CD4-positive, alpha-beta T cell treated with Interferon alpha-2 for 1 hour (primary cell): Measurements from ENCODE around the gene FLII.

Experiments used
- DNase-seq, 2 donors: peaks; one replicate each; pipeline ENCODE4 v3.0.0-alpha.2; 2020 to 2022

The FLII gene

DNA sequence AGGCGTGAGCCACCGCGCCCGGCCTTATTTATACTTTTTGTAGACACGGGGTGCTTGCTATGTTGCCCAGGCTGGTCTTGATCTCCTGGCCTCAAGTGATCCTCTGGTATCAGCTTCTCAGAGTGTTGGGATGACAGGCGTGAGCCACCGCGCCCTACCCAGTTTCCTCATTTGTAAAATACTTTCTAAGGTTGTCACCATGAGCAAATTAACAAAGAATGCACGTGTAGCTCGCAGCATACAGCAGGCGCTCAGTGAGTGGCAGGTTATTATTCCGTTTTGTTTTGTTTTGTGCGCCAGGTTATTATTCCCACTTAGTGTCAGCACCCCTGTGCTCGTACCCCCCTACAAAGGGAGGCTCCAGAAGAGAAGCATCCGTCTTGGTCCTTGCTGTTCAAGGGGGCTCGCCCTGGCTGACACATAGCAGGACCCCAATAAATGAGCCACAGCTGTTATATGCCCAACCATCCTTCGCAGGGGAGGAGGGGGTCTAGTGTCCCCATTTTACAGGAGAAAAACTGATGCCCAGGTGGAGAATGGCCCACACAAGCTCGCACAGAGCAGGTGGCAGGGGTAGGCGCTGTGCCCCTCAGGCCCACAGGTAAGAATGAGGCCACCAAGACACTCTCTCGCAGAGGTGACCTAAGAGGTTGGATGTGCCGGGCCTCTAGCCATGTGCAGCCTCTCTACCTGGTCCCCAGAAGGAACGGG is 1.2 kb upstream of the FLII start:
- DNase-seq, result no peak

DNA sequence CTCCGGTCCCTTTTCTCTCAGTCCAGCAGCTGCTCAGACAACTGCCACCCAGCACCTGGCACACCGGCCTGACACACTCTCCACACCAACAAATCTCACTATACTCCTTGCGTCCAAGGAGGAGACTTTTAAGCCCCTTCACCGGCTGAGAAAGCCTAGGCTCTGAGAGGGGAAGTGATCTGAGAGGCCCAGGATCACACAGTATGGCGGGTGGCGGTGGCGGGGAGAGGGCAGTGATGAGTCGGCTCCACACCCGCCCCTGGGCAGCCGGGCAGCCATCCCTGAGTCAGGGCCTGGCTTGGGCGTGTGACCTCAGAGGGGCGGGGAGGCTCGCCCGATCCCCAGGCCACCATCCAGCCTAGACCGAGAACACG is 569 bp downstream of the FLII start:
- DNase-seq, result peak; percentile 44 to 59

- peak; percentile 9 to 22 for DNase-seq
Measured at GRCh38 chr17:18257268-18257981, 1.1 kb downstream of the FLII start.

- no peak for DNase-seq
Measured at GRCh38 chr17:18256776-18257175, 1.8 kb downstream of the FLII start.

DNA sequence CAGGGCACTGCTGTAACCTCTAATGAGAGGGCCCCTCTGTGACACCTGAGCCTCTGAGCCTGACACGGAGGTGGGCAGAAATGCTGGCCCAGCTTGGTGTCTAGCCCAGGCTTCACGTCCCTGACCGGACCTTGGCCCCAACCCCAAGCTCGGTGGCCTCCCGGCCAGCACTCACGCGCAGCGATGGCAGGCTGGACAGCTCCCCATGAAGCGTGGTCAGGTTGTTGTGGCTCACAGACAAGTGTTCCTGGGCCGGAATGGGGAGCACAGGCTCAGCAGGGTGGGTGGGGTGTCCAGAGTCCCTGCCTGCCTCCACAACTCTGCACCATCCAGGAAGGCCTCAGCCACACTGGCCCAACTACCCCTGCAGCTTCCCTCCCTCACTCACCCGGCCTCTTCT is 2.2 kb downstream of the FLII start:
- DNase-seq, result no peak

DNA sequence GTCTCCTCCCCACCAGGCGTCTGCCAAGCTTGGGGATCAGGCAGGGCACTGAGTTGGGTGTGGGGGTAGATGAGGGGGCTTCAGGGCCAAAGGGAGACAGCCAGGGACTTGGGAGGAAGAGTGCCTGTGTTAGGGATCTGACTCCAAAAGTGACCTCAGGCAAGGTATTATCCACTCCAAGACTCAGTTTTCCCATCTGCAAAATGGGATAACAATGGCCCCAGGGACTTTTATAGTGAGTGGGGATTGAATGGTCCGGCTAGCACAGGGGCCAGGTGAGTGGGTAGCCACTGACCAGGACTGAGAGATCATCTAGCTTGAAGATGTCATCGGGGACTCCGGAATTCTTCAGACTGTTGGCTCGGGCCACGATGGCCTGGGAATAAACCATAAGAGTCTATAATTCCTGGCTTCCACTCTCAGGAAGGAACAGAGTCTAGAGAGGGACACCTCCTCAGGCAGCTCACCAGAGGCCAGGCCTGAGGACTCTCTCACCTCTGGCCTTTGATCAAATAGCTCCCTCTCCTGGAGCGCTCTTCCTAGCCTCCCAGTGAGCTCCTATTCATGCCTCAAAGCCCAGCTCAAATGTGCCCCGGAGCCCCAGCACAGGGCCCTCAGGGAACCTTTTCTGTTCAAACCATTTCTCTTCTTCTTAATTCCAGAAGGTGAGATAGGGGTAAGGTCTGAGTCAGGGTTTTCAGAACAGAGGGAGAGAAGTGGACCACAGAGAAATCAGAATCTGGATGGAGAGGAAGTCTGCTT is 3.5 kb downstream of the FLII start:
- DNase-seq, result no peak

DNA sequence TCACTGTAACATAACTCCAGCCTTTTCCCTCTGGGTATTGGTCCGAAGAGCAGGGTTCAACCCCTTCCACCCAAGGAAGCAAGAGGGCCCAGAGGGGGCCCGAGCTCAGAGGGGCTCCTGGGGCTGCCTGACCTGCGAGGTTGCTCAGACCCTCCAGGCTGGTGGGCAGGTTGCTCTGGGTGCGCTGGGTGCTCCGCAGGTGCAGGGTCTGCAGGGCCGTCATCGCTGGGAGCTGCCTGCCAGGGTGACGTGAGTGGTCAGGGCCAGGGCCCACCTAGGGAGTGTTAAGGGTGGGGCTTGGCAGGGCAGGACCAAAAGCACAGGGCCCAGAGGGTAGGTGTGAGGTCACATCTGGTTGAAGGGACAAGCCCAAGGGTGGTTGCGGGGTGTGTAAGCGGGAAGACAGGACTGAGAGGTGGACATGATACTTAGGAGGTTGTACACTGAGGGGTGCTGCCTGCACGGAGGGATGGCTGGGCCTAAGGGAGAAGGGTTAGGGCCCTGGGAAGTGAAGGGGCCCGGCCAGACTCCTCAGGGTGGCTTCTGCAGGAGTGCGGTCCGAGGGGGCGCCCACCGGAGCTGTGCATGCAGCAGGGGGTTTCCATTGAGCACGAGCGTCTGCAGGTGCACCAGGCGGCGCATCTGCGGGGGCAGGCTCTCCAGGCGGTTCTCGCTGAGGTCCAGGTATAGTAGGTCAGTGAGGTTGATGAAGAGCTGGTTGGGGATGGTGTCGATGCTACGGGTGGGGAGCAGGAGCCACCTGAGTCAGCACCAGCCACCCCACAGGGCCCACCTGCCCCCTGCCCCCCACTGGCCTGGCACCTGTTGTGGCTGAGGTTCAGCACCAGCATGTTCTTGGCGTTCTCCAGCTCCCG is 4.4 kb downstream of the FLII start:
- DNase-seq, result no peak

GRCh38 chr17:18253187-18253884 is 5.2 kb downstream of the FLII start:
- DNase-seq, result no peak

DNA sequence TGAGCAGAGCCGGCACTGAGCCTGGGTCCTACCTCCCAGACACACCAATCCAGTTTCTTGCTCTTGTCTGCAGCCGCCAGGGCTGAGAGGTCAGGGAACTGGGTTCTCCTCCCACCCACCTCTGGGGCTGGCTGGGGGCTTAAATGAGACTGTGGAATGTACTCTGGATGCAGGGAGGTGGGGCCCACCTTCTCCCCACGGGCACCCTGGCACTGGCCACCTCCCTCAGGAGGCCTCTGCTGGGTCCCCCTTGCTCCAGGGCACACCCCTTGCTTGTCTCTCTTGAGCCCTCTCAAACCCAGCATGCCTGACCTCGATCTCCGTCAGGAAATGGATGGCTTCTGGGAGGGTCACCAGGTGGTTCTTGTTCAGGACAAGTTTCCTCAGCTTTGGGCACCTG is 6.4 kb downstream of the FLII start:
- DNase-seq, result no peak

DNA sequence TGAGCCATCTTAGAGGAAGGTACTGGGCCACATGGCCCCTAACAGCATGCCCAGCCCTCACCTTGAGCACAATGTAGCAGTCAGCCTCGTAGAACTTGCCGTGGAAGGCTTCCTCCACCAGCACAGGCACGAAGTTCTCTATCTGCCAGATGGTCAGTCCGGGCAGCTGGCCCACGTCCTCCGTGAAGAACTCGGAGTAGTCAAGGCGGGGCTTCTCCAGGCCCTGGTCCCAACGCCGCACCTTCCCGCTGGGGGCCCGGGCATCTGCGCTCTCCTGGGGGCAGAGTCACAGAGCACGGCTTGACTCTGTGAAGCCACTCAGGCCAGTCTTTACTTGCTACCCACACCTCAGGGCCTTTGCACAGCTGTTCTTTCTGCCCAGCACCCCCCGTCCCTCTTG is 7.3 kb downstream of the FLII start:
- no peak for DNase-seq

DNA sequence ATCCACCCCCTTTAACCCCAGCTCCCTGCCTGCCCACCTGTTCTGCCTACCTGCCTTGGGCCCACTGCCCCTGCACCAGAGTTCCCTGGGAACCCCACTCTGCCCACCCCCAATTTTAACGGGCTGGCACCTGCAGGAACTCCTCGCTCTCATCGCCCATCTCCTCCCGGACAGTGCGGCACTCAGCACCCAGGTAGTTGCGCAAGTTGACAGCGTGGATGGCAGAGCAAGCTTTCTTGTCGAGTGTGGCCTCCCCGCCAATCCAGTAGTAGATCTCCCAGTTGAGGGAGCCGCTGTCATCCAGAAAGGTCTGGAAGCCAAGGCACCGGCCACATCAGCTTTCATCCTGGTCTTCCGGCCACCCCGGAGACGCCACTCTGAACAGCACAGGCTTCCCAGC is 7.8 kb downstream of the FLII start:
- no peak for DNase-seq

DNA sequence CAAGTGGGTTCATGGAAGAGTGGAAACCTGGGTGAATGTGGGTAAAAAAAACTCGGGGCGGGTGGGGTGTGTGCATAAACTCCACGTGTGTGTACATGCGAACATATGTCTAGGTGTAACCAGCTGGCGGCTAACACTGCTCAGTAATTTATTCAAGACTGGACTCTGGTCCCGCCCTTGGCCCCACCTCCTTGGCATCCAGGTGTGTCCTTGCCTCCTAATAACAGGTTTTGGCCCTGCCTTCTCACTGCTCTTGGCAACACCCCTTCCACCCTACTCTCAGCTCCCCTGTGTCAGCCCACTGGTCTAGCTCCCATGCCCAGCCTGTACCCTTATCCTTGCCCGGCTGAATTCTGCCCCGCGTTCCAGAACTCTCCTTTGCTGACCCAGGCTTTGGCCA is 8.3 kb downstream of the FLII start:
- DNase-seq, result no peak

- no peak for DNase-seq
Measured at GRCh38 chr17:18248811-18249210, 9.7 kb downstream of the FLII start.

GRCh38 chr17:18248300-18248731 is 10.2 kb downstream of the FLII start:
- DNase-seq, result peak; percentile 70 to 75

GRCh38 chr17:18247613-18248001 is 10.9 kb downstream of the FLII start:
- DNase-seq, result no peak

DNA sequence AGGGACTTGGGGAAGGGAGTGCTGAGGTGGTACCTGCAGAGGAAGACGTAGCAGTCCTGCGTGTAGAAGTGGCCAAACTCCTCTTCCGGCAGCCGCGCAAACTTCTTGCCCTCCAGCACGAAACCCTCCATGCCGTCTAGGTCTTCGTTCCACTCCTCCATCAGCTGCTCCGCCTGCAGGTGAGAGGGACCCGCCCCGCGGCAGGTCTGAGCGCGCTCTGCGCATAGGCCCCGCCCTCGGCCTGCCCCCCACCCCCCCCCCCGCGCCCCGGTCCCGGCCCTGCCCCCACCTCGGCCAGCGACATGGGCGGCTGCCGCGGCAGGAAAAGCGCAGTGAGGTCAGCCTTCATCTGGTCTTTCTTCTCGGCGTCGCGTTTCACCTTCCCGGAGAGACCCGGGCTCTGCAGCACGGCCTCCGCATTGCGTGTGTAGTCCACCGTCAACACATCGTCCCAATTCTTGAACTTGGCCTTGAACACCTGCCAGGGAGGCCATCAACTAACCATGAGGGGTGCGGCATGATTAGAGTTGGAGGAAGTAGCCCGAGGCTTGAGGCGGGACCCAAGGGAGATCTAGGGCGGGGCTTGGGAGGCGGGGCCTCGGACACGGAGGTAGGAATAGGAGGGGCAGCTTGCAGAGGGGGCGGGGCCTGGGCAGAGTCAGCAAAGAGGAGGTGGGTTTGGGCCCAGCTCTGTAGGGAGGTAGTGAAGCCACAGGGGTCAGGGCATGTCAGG is 11.5 kb downstream of the FLII start:
- DNase-seq, result peak; percentile 28 to 47

- no peak for DNase-seq
Measured at GRCh38 chr17:18246109-18246725, 12.3 kb downstream of the FLII start.

DNA sequence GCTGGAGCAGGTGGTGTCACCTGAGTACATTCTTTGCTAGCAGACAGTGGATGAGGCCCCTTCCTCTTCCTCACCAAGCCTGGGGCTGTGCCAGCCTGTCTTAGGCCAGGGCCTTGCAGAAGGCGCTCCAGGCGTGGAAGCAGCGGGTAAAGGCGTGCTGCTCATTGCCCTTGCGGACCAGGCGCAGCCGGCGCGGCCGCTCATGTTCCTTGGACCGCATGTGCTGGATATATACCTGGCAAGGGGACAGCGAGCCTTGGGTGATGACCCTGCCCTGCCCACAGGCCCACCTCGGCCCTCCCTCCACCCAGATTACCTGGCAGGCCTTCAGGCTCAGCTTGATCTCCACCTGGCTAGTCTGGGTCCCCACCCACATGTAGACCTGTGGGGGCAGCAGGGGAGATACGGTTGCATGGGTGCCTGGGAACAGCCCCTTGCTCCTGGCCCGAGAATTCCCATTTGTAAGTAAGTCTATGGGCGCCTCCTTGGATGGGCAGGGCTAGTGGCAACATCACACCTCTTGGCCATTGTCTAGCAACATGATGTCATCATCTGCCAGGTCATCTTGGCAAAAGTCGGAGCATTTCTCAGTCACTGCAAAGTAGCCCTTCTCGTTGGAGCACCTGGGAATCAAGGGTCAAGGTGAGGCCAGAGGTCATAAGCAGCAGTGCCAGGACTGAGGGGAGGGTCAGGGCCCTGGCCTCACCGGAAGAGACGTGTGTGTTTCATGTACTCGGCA is 13.3 kb downstream of the FLII start:
- DNase-seq, result no peak

GRCh38 chr17:18241229-18241871 is 17.2 kb downstream of the FLII start:
- DNase-seq, result no peak

DNA sequence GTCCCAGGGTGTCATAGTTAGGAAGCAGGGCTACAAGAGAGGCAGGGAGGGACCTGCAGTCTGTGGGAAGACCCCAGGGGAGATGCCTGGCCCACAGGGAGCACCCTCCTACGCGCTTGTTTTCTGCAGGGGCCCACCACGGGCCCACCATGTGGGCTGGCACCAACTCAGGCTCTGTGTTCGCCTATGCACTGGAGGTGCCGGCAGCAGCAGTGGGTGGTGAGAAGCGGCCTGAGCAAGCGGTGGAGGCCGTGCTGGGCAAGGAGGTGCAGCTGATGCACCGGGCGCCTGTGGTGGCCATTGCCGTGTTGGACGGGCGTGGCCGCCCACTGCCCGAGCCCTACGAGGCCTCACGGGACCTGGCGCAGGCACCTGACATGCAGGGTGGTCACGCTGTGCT is 18.1 kb downstream of the FLII start:
- no peak for DNase-seq
